K562 treated with DMSO at 1 percent for 12 hours (cell line): ENCODE measurements around the gene PCDHA9. TPM values are rescaled to one million over a fixed set of nuclear protein-coding genes. Genes with fewer than 3 reads are reported as not detected.

Experiments used
- total RNA-seq: library from RNA; unstranded; fragments of 300-600 nt; gene quantifications from 2 replicates; pipeline ENCODE4 v1.2.3, GENCODE V29; 2022; ENCODE audit not compliant: insufficient read depth

Gene PCDHA9
- not detected in 2 replicates for total RNA-seq

GRCh38 chr5:140848139-140849102 is at the start of gene PCDHA9:
TSS of gene PCDHA9 (plus strand) at chr5:140848382. CDS start at chr5:140848496, 114 bp downstream.

GRCh38 chr5:140800816-140801493 is 47.2 kb upstream of the PCDHA9 start, which contains the start of gene PCDHA3:
TSS of gene PCDHA3 (plus strand) at chr5:140801057.

GRCh38 chr5:140806834-140807775 is 41.1 kb upstream of the PCDHA9 start, which contains the start of gene PCDHA4:
TSS of gene PCDHA4 (plus strand) at chr5:140807068.

GRCh38 chr5:140821375-140822280 is 26.6 kb upstream of the PCDHA9 start, which contains the start of gene PCDHA5:
TSS of gene PCDHA5 (plus strand) at chr5:140821613.

GRCh38 chr5:140827704-140828361 is 20.3 kb upstream of the PCDHA9 start, which contains the start of gene PCDHA6:
TSS of gene PCDHA6 (plus strand) at chr5:140827960. CDS start at chr5:140828092, 132 bp downstream.

GRCh38 chr5:140833993-140834392 is 14.2 kb upstream of the PCDHA9 start, which contains the start of gene PCDHA7:
TSS of gene PCDHA7 (plus strand) at chr5:140834269. CDS start at chr5:140834384, 115 bp downstream.

GRCh38 chr5:140840978-140841962 is 6.9 kb upstream of the PCDHA9 start, which contains the start of gene PCDHA8:
TSS of gene PCDHA8 (plus strand) at chr5:140841187. CDS start at chr5:140841322, 135 bp downstream.

GRCh38 chr5:140855772-140856674 is 7.8 kb downstream of the PCDHA9 start, which contains the start of gene PCDHA10:
TSS of gene PCDHA10 (plus strand) at chr5:140855897. CDS start at chr5:140856049, 152 bp downstream.

GRCh38 chr5:140868721-140869554 is 20.8 kb downstream of the PCDHA9 start, which contains the start of gene PCDHA11:
TSS of gene PCDHA11 (plus strand) at chr5:140868957. CDS start at chr5:140869104, 147 bp downstream.

GRCh38 chr5:140875085-140876065 is 27.2 kb downstream of the PCDHA9 start, which contains the start of gene PCDHA12:
TSS of gene PCDHA12 (plus strand) at chr5:140875308. CDS start at chr5:140875473, 165 bp downstream.

GRCh38 chr5:140881889-140882590 is 33.9 kb downstream of the PCDHA9 start, which contains the start of gene PCDHA13:
TSS of gene PCDHA13 (plus strand) at chr5:140882124. CDS start at chr5:140882269, 145 bp downstream.

